GM23248 (cell line): ENCODE measurements around the gene RPL29. TPM values are rescaled to one million over a fixed set of nuclear protein-coding genes. Genes with fewer than 3 reads are reported as not detected.

Source experiments
- DNase-seq: peaks from one replicate; pipeline ENCODE4 v3.0.0-alpha.2; 2015
- H2AFZ ChIP-seq: fragments of 200-600 bp; sonication (generic); 2 replicates; pipeline ENCODE4 v1.6.1; 2016; ENCODE audit warnings: antibody characterized with exemption
- H3F3A ChIP-seq: fragments of 200-600 bp; sonication (generic); 2 replicates; pipeline ENCODE4 v1.6.1; 2016; ENCODE audit warnings: mild to moderate bottlenecking, antibody characterized with exemption, mixed run types; ENCODE audit not compliant: insufficient read depth
- H3K27ac ChIP-seq: fragments of 200-600 bp; sonication (generic); 2 replicates; pipeline ENCODE4 v1.5.1; 2016; ENCODE audit warnings: mild to moderate bottlenecking
- H3K27me3 ChIP-seq: fragments of 200-600 bp; sonication (generic); replicated peaks from 2 replicates; pipeline ENCODE4 v1.6.1; 2016; ENCODE audit warnings: mild to moderate bottlenecking; ENCODE audit not compliant: insufficient read depth
- H3K36me3 ChIP-seq: fragments of 200-600 bp; sonication (generic); 2 replicates; pipeline ENCODE4 v1.6.1; 2016; ENCODE audit warnings: low read depth, mild to moderate bottlenecking
- H3K4me1 ChIP-seq: fragments of 200-600 bp; sonication (generic); 2 replicates; pipeline ENCODE4 v1.6.1; 2016; ENCODE audit warnings: mild to moderate bottlenecking; ENCODE audit not compliant: insufficient read depth
- H3K4me2 ChIP-seq: fragments of 200-600 bp; sonication (generic); one replicate; pipeline ENCODE4 v1.6.1; 2016; ENCODE audit warnings: mild to moderate bottlenecking; ENCODE audit not compliant: unreplicated experiment
- H3K4me3 ChIP-seq: fragments of 200-600 bp; sonication (generic); 2 replicates; pipeline ENCODE4 v1.5.1; 2016; ENCODE audit warnings: mild to moderate bottlenecking
- H3K79me2 ChIP-seq: fragments of 200-600 bp; sonication (generic); 2 replicates; pipeline ENCODE4 v1.6.1; 2016; ENCODE audit warnings: mild to moderate bottlenecking; ENCODE audit not compliant: insufficient read depth
- H3K9ac ChIP-seq: fragments of 200-600 bp; sonication (generic); 2 replicates; pipeline ENCODE4 v1.6.1; 2016; ENCODE audit warnings: mild to moderate bottlenecking
- H3K9me2 ChIP-seq: fragments of 200-600 bp; sonication (generic); 2 replicates; pipeline ENCODE4 v1.6.1; 2016; ENCODE audit warnings: mixed run types, mild to moderate bottlenecking, moderate library complexity; ENCODE audit not compliant: insufficient read depth
- H3K9me3 ChIP-seq: fragments of 200-600 bp; sonication (generic); one replicate; pipeline ENCODE4 v1.6.1; 2017; ENCODE audit warnings: low read depth
- H4K20me1 ChIP-seq: fragments of 200-600 bp; sonication (generic); 2 replicates; pipeline ENCODE4 v1.6.0; 2016; ENCODE audit not compliant: insufficient read depth
- EZH2 ChIP-seq: fragments of 200-600 bp; sonication (generic); IDR thresholded peaks from 2 replicates; pipeline ENCODE4 v1.6.1; 2018; ENCODE audit warnings: antibody characterized with exemption, mild to moderate bottlenecking; ENCODE audit not compliant: insufficient read depth, poor library complexity, severe bottlenecking
- EZH2phosphoT487 ChIP-seq: fragments of 200-600 bp; sonication (generic); IDR thresholded peaks from 2 replicates; pipeline ENCODE4 v1.6.1; 2018; ENCODE audit warnings: antibody characterized with exemption, moderate library complexity, mild to moderate bottlenecking, low read depth; ENCODE audit not compliant: insufficient read depth
- WGBS, 2 experiments: methylation state at CpG; one replicate each; pipeline ENCODE4 v1.1.6; 2015 to 2017; ENCODE audit warnings: low lambda C conversion rate in 2 of 2, low coverage in 1 of 2; ENCODE audit errors: missing lambda C conversion rate in 2 of 2; 5-methylcytosine and 5-hydroxymethylcytosine counted together
- in situ Hi-C: fragments of 300-500 bp; cut with MboI; formaldehyde crosslinking; loops from 2 replicates; pipeline ENCODE4 v1.15.0; 2020
- polyA plus RNA-seq: library from polyadenylated mRNA; unstranded; fragments of >200 nt; fragmentation: Nextera tagmentation; extraction: Ambion mirVana; gene quantifications from 2 replicates; pipeline ENCODE4 v1.2.1, GENCODE V29; 2016
- total RNA-seq: library from RNA; depleted of rRNA; stranded (reverse); fragments of >200 nt; shearing (Covaris generic); gene quantifications from 2 replicates; pipeline ENCODE4 v1.2.3, GENCODE V29; 2014

Gene RPL29
- total and polyA plus RNA-seq, 2 experiments from 2014 or later: 690 to 1,164 TPM

- Histone ChIP-seq H3K9ac (no peak overlapping the region), H3K9me3 (no peaks in the 10 kb centered on the region), H4K20me1 (no peaks in the 10 kb centered on the region), H3K79me2 (no peaks in the 10 kb centered on the region), H3K27me3 (no peaks in the 10 kb centered on the region), H3K9me2 (no peaks in the 10 kb centered on the region), H3F3A (no peaks in the 10 kb centered on the region), H3K27ac (no peak overlapping the region), H2AFZ (no peak overlapping the region), H3K4me3 (no peak overlapping the region), H3K4me2 (no peak overlapping the region), H3K36me3 (no peaks in the 10 kb centered on the region), H3K4me1 (no peaks in the 10 kb centered on the region)
- in situ Hi-C loops: no loop called here
- no peak for DNase-seq
- TF ChIP-seq EZH2phosphoT487: no peak
- no peak for TF ChIP-seq EZH2
- 43 to 48% methylated on average over 7 to 9 of the region's 9 CpGs for WGBS, 2 experiments
Observed at GRCh38 chr3:52029053-52029452, 33.4 kb upstream of the RPL29 start.

GRCh38 chr3:52028572-52028971 lies 32.9 kb upstream of the RPL29 start:
- H3K79me2 ChIP-seq: no peaks in the 10 kb centered on the region
- no peak overlapping the region for H3K4me3 ChIP-seq
- no peak overlapping the region for H2AFZ ChIP-seq
- H3K9ac ChIP-seq: no peak overlapping the region
- H4K20me1 ChIP-seq: no peaks in the 10 kb centered on the region
- WGBS, 2 experiments: 73 to 82% methylated on average over 10 to 12 of the region's 12 CpGs
- no peaks in the 10 kb centered on the region for H3K9me3 ChIP-seq
- H3K9me2 ChIP-seq: no peaks in the 10 kb centered on the region
- no peaks in the 10 kb centered on the region for H3F3A ChIP-seq
- TF ChIP-seq EZH2 (no peak), EZH2phosphoT487 (no peak)
- H3K36me3 ChIP-seq: no peaks in the 10 kb centered on the region
- no peaks in the 10 kb centered on the region for H3K4me1 ChIP-seq
- no peak overlapping the region for H3K27ac ChIP-seq
- in situ Hi-C loops: no loop called here
- no peaks in the 10 kb centered on the region for H3K27me3 ChIP-seq
- H3K4me2 ChIP-seq: no peak overlapping the region
- peak; percentile 62 for DNase-seq

GRCh38 chr3:52026041-52026440 lies 30.3 kb upstream of the RPL29 start:
- Histone ChIP-seq H4K20me1 (no peaks in the 10 kb centered on the region), H3K27ac (no peak overlapping the region), H2AFZ (no peak overlapping the region), H3K27me3 (no peaks in the 10 kb centered on the region), H3K4me3 (no peak overlapping the region), H3K9ac (no peak overlapping the region), H3K36me3 (no peaks in the 10 kb centered on the region), H3F3A (no peaks in the 10 kb centered on the region), H3K9me3 (no peaks in the 10 kb centered on the region), H3K4me2 (no peak overlapping the region), H3K9me2 (no peaks in the 10 kb centered on the region), H3K79me2 (no peaks in the 10 kb centered on the region), H3K4me1 (peaks cover 4% of the 10 kb centered on the region; the same call in 1 of the 2 replicates)
- in situ Hi-C loops: no loop called here
- TF ChIP-seq EZH2 (no peak), EZH2phosphoT487 (no peak)
- 43 to 64% methylated on average over 4 of the region's 4 CpGs for WGBS, 2 experiments
- no peak for DNase-seq

- Histone ChIP-seq H3K36me3 (no peaks in the 10 kb centered on the region), H3K79me2 (no peaks in the 10 kb centered on the region), H3K9me2 (no peaks in the 10 kb centered on the region), H3K4me2 (no peak overlapping the region), H3K27ac (no peak overlapping the region), H2AFZ (no peak overlapping the region), H3K9me3 (no peaks in the 10 kb centered on the region), H3F3A (no peaks in the 10 kb centered on the region), H3K4me1 (peaks cover 4% of the 10 kb centered on the region; the same call in 1 of the 2 replicates), H3K27me3 (no peaks in the 10 kb centered on the region), H3K9ac (no peak overlapping the region), H3K4me3 (no peak overlapping the region), H4K20me1 (no peaks in the 10 kb centered on the region)
- TF ChIP-seq EZH2phosphoT487 (no peak), EZH2 (no peak)
- 80 to 91% methylated on average over 7 of the region's 7 CpGs for WGBS, 2 experiments
- no peak for DNase-seq
- in situ Hi-C loops: no loop called here
Observed at GRCh38 chr3:52025453-52025852, 29.8 kb upstream of the RPL29 start.
